ENCODE data around the gene SLC35A5.

The SLC35A5 gene

DNA sequence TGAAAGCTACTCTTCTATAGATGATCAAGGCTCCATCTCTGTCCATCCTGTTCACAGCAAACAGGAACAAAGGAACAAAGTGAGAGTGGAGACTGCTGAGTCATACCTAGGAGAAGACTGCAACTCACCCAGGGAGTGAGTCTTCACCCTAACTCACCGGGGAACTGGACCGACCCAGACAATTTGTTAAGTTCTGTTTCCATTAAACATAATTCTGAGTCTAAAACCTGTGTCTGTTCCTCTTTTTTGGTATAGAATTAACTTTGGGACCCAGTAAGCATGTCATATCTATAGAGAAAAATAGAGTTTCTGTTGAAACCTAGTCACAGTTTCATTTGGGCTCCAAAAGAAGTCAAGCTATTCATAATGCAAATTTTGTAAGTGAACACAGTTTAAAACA is 57.5 kb downstream of the SLC35A5 start:
- Histone ChIP-seq H4K20me1 (ENCODE audit: insufficient read depth, low read length) (no peaks in the 10 kb centered on the region), H3K27me3 (replicated peaks; ENCODE audit: insufficient read depth, low read length) (no peaks in the 10 kb centered on the region), H3K4me2 (ENCODE audit: low read depth, low read length) (no peak overlapping the region), H3K4me1 (ENCODE audit: low read length) (no peaks in the 10 kb centered on the region; the same call in 1 of the 2 replicates), H3K27ac (ENCODE audit: low read length) (no peak overlapping the region), H3K4me3 (ENCODE audit: low read length) (no peak overlapping the region), H3K9me3 (replicated peaks; ENCODE audit: insufficient read depth, low read length) (no peaks in the 10 kb centered on the region), H3K79me2 (ENCODE audit: low read length) (no peaks in the 10 kb centered on the region), H3F3A (ENCODE audit: insufficient read depth, low read length) (no peaks in the 10 kb centered on the region), H3K36me3 (replicated peaks; ENCODE audit: insufficient read depth, low read length) (no peaks in the 10 kb centered on the region), H3K9me2 (replicated peaks; ENCODE audit: insufficient read depth, low read length) (no peaks in the 10 kb centered on the region), H3K9ac (ENCODE audit: low read length) (no peak overlapping the region), H2AFZ (ENCODE audit: low read length) (no peak overlapping the region)
- DNase-seq: no peak
- TF ChIP-seq EZH2 (optimal IDR thresholded peaks at IDR 0.05; ENCODE audit: low read depth, low read length) (no peak), CTCF (IDR thresholded peaks at IDR 0.05; ENCODE audit: low read length) (no peak), EZH2phosphoT487 (IDR thresholded peaks at IDR 0.05; ENCODE audit: low read length) (no peak)

DNA sequence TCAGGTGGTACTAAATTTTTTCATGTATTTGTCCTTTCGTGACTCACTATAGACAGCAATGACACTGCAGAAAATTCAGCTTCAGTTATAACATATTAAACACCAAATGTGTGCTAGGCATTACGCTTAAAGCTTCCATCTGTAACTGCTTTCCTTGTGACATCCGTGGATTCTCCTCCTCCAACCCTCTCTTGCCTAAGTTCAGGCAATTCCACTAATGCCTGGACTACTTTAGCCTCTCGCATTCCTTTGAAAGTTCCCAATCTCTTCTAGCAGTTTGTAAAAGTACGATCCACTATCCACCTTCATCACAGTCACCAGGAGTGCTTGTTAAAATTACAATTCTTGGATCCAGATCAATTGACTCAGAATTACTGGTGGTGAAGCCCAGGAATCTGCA is 61.4 kb downstream of the SLC35A5 start:
- no peaks in the 10 kb centered on the region for H3K79me2 ChIP-seq (ENCODE audit: low read length)
- H3K4me2 ChIP-seq (ENCODE audit: low read depth, low read length): no peak overlapping the region
- no peak overlapping the region for H3K4me3 ChIP-seq (ENCODE audit: low read length)
- H3K36me3 ChIP-seq (replicated peaks; ENCODE audit: insufficient read depth, low read length): no peaks in the 10 kb centered on the region
- no peak overlapping the region for H3K9ac ChIP-seq (ENCODE audit: low read length)
- no peaks in the 10 kb centered on the region for H3K9me3 ChIP-seq (replicated peaks; ENCODE audit: insufficient read depth, low read length)
- H4K20me1 ChIP-seq (ENCODE audit: insufficient read depth, low read length): no peaks in the 10 kb centered on the region
- H3K27ac ChIP-seq (ENCODE audit: low read length): no peak overlapping the region
- no peak for DNase-seq
- H3K4me1 ChIP-seq (ENCODE audit: low read length): no peaks in the 10 kb centered on the region; the same call in 1 of the 2 replicates
- TF ChIP-seq CTCF (IDR thresholded peaks at IDR 0.05; ENCODE audit: low read length): no peak
- TF ChIP-seq EZH2 (optimal IDR thresholded peaks at IDR 0.05; ENCODE audit: low read depth, low read length): no peak
- TF ChIP-seq EZH2phosphoT487 (IDR thresholded peaks at IDR 0.05; ENCODE audit: low read length): no peak
- H3F3A ChIP-seq (ENCODE audit: insufficient read depth, low read length): no peaks in the 10 kb centered on the region
- H2AFZ ChIP-seq (ENCODE audit: low read length): no peak overlapping the region
- H3K9me2 ChIP-seq (replicated peaks; ENCODE audit: insufficient read depth, low read length): no peaks in the 10 kb centered on the region
- H3K27me3 ChIP-seq (replicated peaks; ENCODE audit: insufficient read depth, low read length): no peaks in the 10 kb centered on the region

- Histone ChIP-seq H3F3A (ENCODE audit: insufficient read depth, low read length) (no peaks in the 10 kb centered on the region), H3K9ac (ENCODE audit: low read length) (no peak overlapping the region), H3K9me2 (replicated peaks; ENCODE audit: insufficient read depth, low read length) (no peaks in the 10 kb centered on the region), H3K4me3 (ENCODE audit: low read length) (no peak overlapping the region), H3K4me2 (ENCODE audit: low read depth, low read length) (no peak overlapping the region), H2AFZ (ENCODE audit: low read length) (no peak overlapping the region), H3K27ac (ENCODE audit: low read length) (no peak overlapping the region), H3K36me3 (replicated peaks; ENCODE audit: insufficient read depth, low read length) (no peaks in the 10 kb centered on the region), H4K20me1 (ENCODE audit: insufficient read depth, low read length) (no peaks in the 10 kb centered on the region), H3K79me2 (ENCODE audit: low read length) (no peaks in the 10 kb centered on the region), H3K4me1 (ENCODE audit: low read length) (no peaks in the 10 kb centered on the region; the same call in 1 of the 2 replicates), H3K27me3 (replicated peaks; ENCODE audit: insufficient read depth, low read length) (no peaks in the 10 kb centered on the region), H3K9me3 (replicated peaks; ENCODE audit: insufficient read depth, low read length) (no peaks in the 10 kb centered on the region)
- no peak for DNase-seq
- TF ChIP-seq CTCF (IDR thresholded peaks at IDR 0.05; ENCODE audit: low read length) (no peak), EZH2 (optimal IDR thresholded peaks at IDR 0.05; ENCODE audit: low read depth, low read length) (no peak), EZH2phosphoT487 (IDR thresholded peaks at IDR 0.05; ENCODE audit: low read length) (no peak)
Measured at GRCh38 chr3:112623717-112624116, 61.9 kb downstream of the SLC35A5 start.
